Bronchial epithelial cell (primary cell): ENCODE results near the gene FANCC. TPM values are rescaled to one million over a fixed set of nuclear protein-coding genes. Genes with fewer than 3 reads are reported as not detected.
"Not testable (repeated sequence)": the region's sequence is repeated elsewhere in the genome, so short reads cannot be mapped to it uniquely, and the experiment has no call there.

Source experiments
- DNase-seq: peaks from one replicate; pipeline ENCODE4 v3.0.0-alpha.2; 2010; ENCODE audit warnings: low read depth
- FAIRE-seq: peaks from 2 replicates; lab custom pipeline; 2011; peaks lifted over from hg19 to GRCh38; lab: Jason Lieb, UNC
- H3K27me3 ChIP-seq: 2 replicates; pipeline ENCODE4 v1.5.1; 2011; ENCODE audit warnings: low read length; ENCODE audit not compliant: control insufficient read depth, insufficient read depth
- H3K36me3 ChIP-seq: 2 replicates; pipeline ENCODE4 v1.5.1; 2011; ENCODE audit warnings: low read length; ENCODE audit not compliant: control insufficient read depth, insufficient read depth
- H3K4me3 ChIP-seq: 2 replicates; pipeline ENCODE4 v1.5.1; 2011; ENCODE audit warnings: mild to moderate bottlenecking, low read depth, low read length, control low read depth
- CTCF ChIP-seq: IDR thresholded peaks from 2 replicates; pipeline ENCODE4 v1.5.1; 2011; ENCODE audit warnings: mild to moderate bottlenecking, moderate library complexity, low read length, control low read depth, inconsistent platforms; ENCODE audit not compliant: insufficient read depth, severe bottlenecking
- total RNA-seq: library from RNA; depleted of rRNA; stranded (reverse); fragments of >200 nt; gene quantifications from 2 replicates; pipeline ENCODE4 v1.2.1, GENCODE V29; 2014

FANCC gene
- total RNA-seq, 1 donor from 2014 or later, result 3.4 TPM

GRCh38 chr9:95333426-95333825, 15.9 kb upstream of the FANCC start:
- no peaks in the 10 kb centered on the region for H3K27me3 ChIP-seq
- no peak for TF ChIP-seq CTCF
- FAIRE-seq (no peak), DNase-seq (no peak)
- no peak overlapping the region for H3K4me3 ChIP-seq
- H3K36me3 ChIP-seq, result no peaks in the 10 kb centered on the region

GRCh38 chr9:95332860-95333259, 15.4 kb upstream of the FANCC start:
- FAIRE-seq (no peak), DNase-seq (no peak)
- Histone ChIP-seq H3K27me3 (no peaks in the 10 kb centered on the region), H3K36me3 (no peaks in the 10 kb centered on the region), H3K4me3 (no peak overlapping the region)
- TF ChIP-seq CTCF, result no peak

GRCh38 chr9:95330720-95331404, 13.4 kb upstream of the FANCC start:
- FAIRE-seq (no peak), DNase-seq (no peak)
- TF ChIP-seq CTCF, result no peak
- Histone ChIP-seq H3K4me3 (no peak overlapping the region), H3K27me3 (no peaks in the 10 kb centered on the region), H3K36me3 (no peaks in the 10 kb centered on the region)

GRCh38 chr9:95329061-95329460, 11.6 kb upstream of the FANCC start:
- not testable (repeated sequence) for FAIRE-seq, H3K4me3 ChIP-seq, DNase-seq, H3K27me3 ChIP-seq, H3K36me3 ChIP-seq

GRCh38 chr9:95327239-95327865, 9.8 kb upstream of the FANCC start:
- Histone ChIP-seq H3K27me3 (no peaks in the 10 kb centered on the region), H3K4me3 (no peak overlapping the region), H3K36me3 (no peaks in the 10 kb centered on the region)
- no peak for FAIRE-seq
- DNase-seq, result no peak
- no peak for TF ChIP-seq CTCF

- no peaks in the 10 kb centered on the region for H3K27me3 ChIP-seq
- H3K4me3 ChIP-seq, result no peak overlapping the region
- FAIRE-seq (no peak), DNase-seq (no peak)
- no peak for TF ChIP-seq CTCF
- H3K36me3 ChIP-seq, result no peaks in the 10 kb centered on the region
Observed at GRCh38 chr9:95325221-95325620, 7.7 kb upstream of the FANCC start.
